A549 (cell line): ENCODE results near the gene LRRC4C. TPM values are rescaled to one million over a fixed set of nuclear protein-coding genes. Genes with fewer than 3 reads are reported as not detected.

ENCODE experiments used
- ATAC-seq, 2 experiments: fragments of 200-7000 bp in 1 of 2; fragments of >200 bp in 1 of 2; cut with Nextera tagmentation in 1 of 2; cut with Tn5 transposase in 1 of 2; 3 replicates each; pipeline versions ENCODE4 v1.8.0 to v1.9.1; 2018 to 2020; ENCODE audit warnings: mild to moderate bottlenecking in 1 of 2, moderate library complexity in 1 of 2
- CTCF ChIA-PET: fragments of 300-600 bp; sonication (Branson Sonifier 250); formaldehyde crosslinking; extraction: SDS; loops from one replicate; lab custom pipeline; 2021; ENCODE audit warnings: antibody characterized with exemption, inconsistent platforms; lab: Yijun Ruan, JAX
- POLR2A ChIA-PET: fragments of 350-600 bp; formaldehyde crosslinking; extraction: SDS; loops from one replicate; lab custom pipeline; 2021; ENCODE audit warnings: antibody characterized with exemption, inconsistent platforms; lab: Yijun Ruan, JAX
- DNase-seq, 2 experiments: peaks; one replicate each; pipeline versions ENCODE4 v3.0.0 to v3.0.0-alpha.2; 2011 to 2016; ENCODE audit warnings: low read depth in 1 of 2, low spot score in 1 of 2
- FAIRE-seq: peaks from 2 replicates; lab custom pipeline; 2011; peaks lifted over from hg19 to GRCh38; lab: Jason Lieb, UNC
- H3K27ac ChIP-seq, 2 experiments: fragments of >200 bp; sonication (Bioruptor Twin); formaldehyde crosslinking; 3 replicates each; pipeline ENCODE4 v1.5.1; 2016 to 2017
- H3K4me1 ChIP-seq: fragments of >200 bp; sonication (Bioruptor Twin); formaldehyde crosslinking; 3 replicates; pipeline ENCODE4 v1.6.1; 2016
- H3K4me2 ChIP-seq: fragments of >200 bp; sonication (Bioruptor Twin); formaldehyde crosslinking; 3 replicates; pipeline ENCODE4 v1.6.1; 2016
- H3K4me3 ChIP-seq: fragments of >200 bp; sonication (Bioruptor Twin); formaldehyde crosslinking; 3 replicates; pipeline ENCODE4 v1.5.1; 2016
- H3K9me3 ChIP-seq: fragments of >200 bp; sonication (Bioruptor Twin); formaldehyde crosslinking; 3 replicates; pipeline ENCODE4 v1.6.1; 2016
- ATOH8 ChIP-seq: fragments of 250-450 bp; sonication (Bioruptor Pico); IDR thresholded peaks from 2 replicates; pipeline ENCODE4 v1.5.0; 2020; ENCODE audit warnings: low read depth, mild to moderate bottlenecking, moderate library complexity
- BCL3 ChIP-seq: fragments of >200 bp; sonication (Bioruptor Twin); formaldehyde crosslinking; IDR thresholded peaks from 3 replicates; pipeline ENCODE4 v1.6.1; 2016
- BHLHE40 ChIP-seq: IDR thresholded peaks from 2 replicates; pipeline ENCODE4 v1.6.1; 2012; ENCODE audit warnings: low read depth, low read length, inconsistent platforms
- CBX2 ChIP-seq: fragments of 200-600 bp; sonication (generic); IDR thresholded peaks from 2 replicates; pipeline ENCODE4 v1.6.1; 2016; ENCODE audit warnings: low read depth, mild to moderate bottlenecking, borderline replicate concordance
- CHD2 ChIP-seq: fragments of 150-350 bp; IDR thresholded peaks from 2 replicates; pipeline ENCODE4 v1.6.1; 2014; ENCODE audit warnings: low read length; ENCODE audit not compliant: partially characterized antibody
- EHF ChIP-seq: fragments of 250-450 bp; sonication (Bioruptor Pico); IDR thresholded peaks from 2 replicates; pipeline ENCODE4 v1.5.0; 2020; ENCODE audit warnings: mild to moderate bottlenecking
- ELK1 ChIP-seq: fragments of 150-350 bp; IDR thresholded peaks from 2 replicates; pipeline ENCODE4 v1.6.1; 2014; ENCODE audit warnings: low read depth, mild to moderate bottlenecking, low read length
- EP300 ChIP-seq, 2 experiments: fragments of >200 bp; sonication (Bioruptor Twin); formaldehyde crosslinking; IDR thresholded peaks; 2 replicates in 1 of 2; 3 replicates in 1 of 2; pipeline ENCODE4 v1.6.1; 2016 to 2017
- FOSL2 ChIP-seq, 2 experiments: fragments of 450-650 bp in 1 of 2; fragments of >200 bp in 1 of 2; sonication (Bioruptor Twin) in 1 of 2; formaldehyde crosslinking; IDR thresholded peaks; 2 replicates each; pipeline versions ENCODE4 v1.5.0 to v1.6.1; 2016 to 2020; ENCODE audit warnings: mild to moderate bottlenecking in 1 of 2, moderate library complexity in 1 of 2
- FOXS1 ChIP-seq: fragments of 250-450 bp; sonication (Bioruptor Pico); IDR thresholded peaks from 2 replicates; pipeline ENCODE4 v1.5.0; 2020; ENCODE audit warnings: mild to moderate bottlenecking, moderate library complexity
- HEYL ChIP-seq: fragments of 250-450 bp; sonication (Bioruptor Pico); IDR thresholded peaks from 2 replicates; pipeline ENCODE4 v1.8.0; 2021; ENCODE audit warnings: mild to moderate bottlenecking, moderate library complexity
- HMGXB4 ChIP-seq: fragments of 250-450 bp; sonication (Bioruptor Pico); IDR thresholded peaks from 2 replicates; pipeline ENCODE4 v1.5.0; 2021; ENCODE audit warnings: mild to moderate bottlenecking, moderate library complexity, borderline replicate concordance
- HOXA7 ChIP-seq: fragments of 250-450 bp; sonication (Bioruptor Pico); IDR thresholded peaks from 2 replicates; pipeline ENCODE4 v1.5.0; 2020; ENCODE audit warnings: mild to moderate bottlenecking, moderate library complexity
- HOXB13 ChIP-seq: fragments of 250-450 bp; sonication (Bioruptor Pico); IDR thresholded peaks from 2 replicates; pipeline ENCODE4 v1.5.0; 2020; ENCODE audit warnings: low read depth, mild to moderate bottlenecking, moderate library complexity
- HOXB5 ChIP-seq: fragments of 250-450 bp; sonication (Bioruptor Pico); IDR thresholded peaks from 2 replicates; pipeline ENCODE4 v1.5.0; 2020; ENCODE audit warnings: mild to moderate bottlenecking, moderate library complexity
- JUN ChIP-seq, 2 experiments: fragments of >200 bp; sonication (Bioruptor Twin); formaldehyde crosslinking; IDR thresholded peaks; 2 replicates in 1 of 2; 3 replicates in 1 of 2; pipeline ENCODE4 v1.6.1; 2016 to 2017
- JUNB ChIP-seq: fragments of >200 bp; sonication (Bioruptor Twin); formaldehyde crosslinking; IDR thresholded peaks from 2 replicates; pipeline ENCODE4 v1.6.1; 2016
- MAFK ChIP-seq: fragments of 450-650 bp; IDR thresholded peaks from 2 replicates; pipeline ENCODE4 v1.6.1; 2014; ENCODE audit not compliant: partially characterized antibody
- NFE2L2 ChIP-seq: fragments of 150-350 bp; conservative IDR thresholded peaks from 2 replicates; pipeline ENCODE4 v1.6.1; 2014; ENCODE audit warnings: low read length
- NPAS2 ChIP-seq: fragments of 250-450 bp; sonication (Bioruptor Pico); IDR thresholded peaks from 2 replicates; pipeline ENCODE4 v1.8.0; 2022; ENCODE audit warnings: mild to moderate bottlenecking, moderate library complexity, borderline replicate concordance
- POLR2A ChIP-seq: IDR thresholded peaks from 2 replicates; pipeline ENCODE4 v1.6.1; 2012; ENCODE audit warnings: mild to moderate bottlenecking, low read length
- RAD21 ChIP-seq, 2 experiments: fragments of >200 bp in 1 of 2; sonication (Bioruptor Twin) in 1 of 2; formaldehyde crosslinking in 1 of 2; IDR thresholded peaks in 1 of 2; conservative IDR thresholded peaks in 1 of 2; 2 replicates in 1 of 2; 3 replicates in 1 of 2; pipeline ENCODE4 v1.6.1; 2012 to 2018; ENCODE audit warnings: inconsistent platforms in 1 of 2
- RCOR1 ChIP-seq: fragments of 150-350 bp; IDR thresholded peaks from 2 replicates; pipeline ENCODE4 v1.6.1; 2014; ENCODE audit warnings: antibody characterized with exemption, low read length, low read depth
- REST ChIP-seq: fragments of 200-600 bp; sonication (generic); IDR thresholded peaks from 2 replicates; pipeline ENCODE4 v1.6.1; 2016; ENCODE audit warnings: antibody characterized with exemption, mild to moderate bottlenecking, moderate library complexity
- SREBF2 ChIP-seq: fragments of 450-650 bp; IDR thresholded peaks from 2 replicates; pipeline ENCODE4 v1.6.1; 2014; ENCODE audit warnings: mild to moderate bottlenecking, moderate library complexity
- ZNF302 ChIP-seq: fragments of 250-450 bp; sonication (Bioruptor Pico); IDR thresholded peaks from 2 replicates; pipeline ENCODE4 v1.9.0; 2021; ENCODE audit warnings: inconsistent platforms, mild to moderate bottlenecking, moderate library complexity
- WGBS: methylation state at CpG from one replicate; pipeline ENCODE4 v1.1.6; 2017; ENCODE audit errors: missing lambda C conversion rate; 5-methylcytosine and 5-hydroxymethylcytosine counted together
- polyA plus RNA-seq, 4 experiments: library from polyadenylated mRNA; depleted of rRNA in 3 of 4; stranded (reverse); fragments of >200 nt; fragmentation: RNase III in 1 of 4; extraction: RNeasy Plus Mini Kit Qiagen cat#74134 plus additional on column Dnase treatment in 1 of 4; gene quantifications; 2 replicates in 3 of 4; 3 replicates in 1 of 4; pipeline ENCODE4 v1.2.3, GENCODE V29; 2011 to 2017

LRRC4C gene
- polyA plus RNA-seq, 2 of the 4 experiments (the other 2 are of a cell fraction): not detected

- CTCF ChIA-PET: no interaction called here
- H3K27ac ChIP-seq: no peak overlapping the region
- H3K4me1 ChIP-seq: no peaks in the 10 kb centered on the region
- POLR2A ChIA-PET: no interaction called here
- no peaks in the 10 kb centered on the region for H3K9me3 ChIP-seq
- no peak overlapping the region for H3K4me2 ChIP-seq
- DNase-seq: no peak
- FAIRE-seq: no peak
- H3K4me3 ChIP-seq: no peak overlapping the region
- no peak for TF ChIP-seq ZNF302 (CRISPR knock-in tag)
- no peak for TF ChIP-seq ELK1
- no peak for ATAC-seq
Measured at GRCh38 chr11:41405812-41406211, 53.6 kb downstream of the LRRC4C start.

GRCh38 chr11:41404109-41404508, 55.3 kb downstream of the LRRC4C start:
- no peak for DNase-seq
- H3K4me1 ChIP-seq: no peaks in the 10 kb centered on the region
- 31% methylated on average over 2 of the region's 2 CpGs for WGBS
- no peaks in the 10 kb centered on the region for H3K9me3 ChIP-seq
- no peak for ATAC-seq
- no peak overlapping the region for H3K4me3 ChIP-seq
- CTCF ChIA-PET: no interaction called here
- POLR2A ChIA-PET: no interaction called here
- no peak for TF ChIP-seq SREBF2
- TF ChIP-seq HOXB5 (CRISPR knock-in tag): no peak
- no peak for TF ChIP-seq NFE2L2
- TF ChIP-seq EP300 (IDR thresholded peaks at IDR 0.05): no peak
- TF ChIP-seq CBX2: no peak
- TF ChIP-seq RCOR1: no peak
- TF ChIP-seq FOXS1 (CRISPR knock-in tag): no peak
- TF ChIP-seq FOSL2 (IDR thresholded peaks at IDR 0.05): no peak
- no peak for TF ChIP-seq FOSL2 (CRISPR knock-in tag; IDR thresholded peaks at IDR 0.05)
- TF ChIP-seq HOXA7 (CRISPR knock-in tag): no peak
- no peak for TF ChIP-seq HEYL
- TF ChIP-seq ATOH8 (CRISPR knock-in tag): no peak
- H3K4me2 ChIP-seq: no peak overlapping the region
- FAIRE-seq: no peak
- no peak overlapping the region for H3K27ac ChIP-seq

- Histone ChIP-seq H3K9me3 (no peaks in the 10 kb centered on the region), H3K4me3 (no peak overlapping the region), H3K4me2 (no peak overlapping the region), H3K4me1 (no peaks in the 10 kb centered on the region), H3K27ac (no peak overlapping the region)
- CTCF ChIA-PET: no interaction called here
- ATAC-seq: no peak
- WGBS: 0% methylated on average over 2 of the region's 2 CpGs
- POLR2A ChIA-PET: no interaction called here
- no peak for TF ChIP-seq JUNB
- TF ChIP-seq POLR2A: no peak
- no peak for TF ChIP-seq CBX2
- no peak for TF ChIP-seq RAD21 (conservative IDR thresholded peaks at IDR 0.05 in 1 of 2, IDR thresholded peaks at IDR 0.05 in 1 of 2)
- TF ChIP-seq JUN (IDR thresholded peaks at IDR 0.05): no peak
- TF ChIP-seq NPAS2 (CRISPR knock-in tag): no peak
- TF ChIP-seq MAFK: no peak
- TF ChIP-seq REST: no peak
- no peak for TF ChIP-seq BHLHE40
- no peak for TF ChIP-seq EHF (CRISPR knock-in tag)
- TF ChIP-seq HEYL: no peak
- TF ChIP-seq CHD2: no peak
- no peak for TF ChIP-seq BCL3
- TF ChIP-seq HOXB13 (CRISPR knock-in tag): no peak
- TF ChIP-seq HMGXB4: no peak
- TF ChIP-seq, all 56 proteins: peak for 0
- no peak for DNase-seq
- no peak for FAIRE-seq
Measured at GRCh38 chr11:41403458-41403857, 56.0 kb downstream of the LRRC4C start.
